ENCODE data around the gene KIF25.

Gene KIF25

GRCh38 chr6:168016176-168016620 lies 18.7 kb downstream of the KIF25 start:
- Mint-ChIP-seq H3K36me3 (no peaks in the 10 kb centered on the region), H3K4me1 (no peaks in the 10 kb centered on the region), H3K9me3 (peaks cover 12% of the 10 kb centered on the region), H3K4me3 (no peak overlapping the region), H3K27ac (no peak overlapping the region)
- no peak for DNase-seq (ENCODE audit: low spot score in 2 of 2)
- no peak for ATAC-seq

DNA sequence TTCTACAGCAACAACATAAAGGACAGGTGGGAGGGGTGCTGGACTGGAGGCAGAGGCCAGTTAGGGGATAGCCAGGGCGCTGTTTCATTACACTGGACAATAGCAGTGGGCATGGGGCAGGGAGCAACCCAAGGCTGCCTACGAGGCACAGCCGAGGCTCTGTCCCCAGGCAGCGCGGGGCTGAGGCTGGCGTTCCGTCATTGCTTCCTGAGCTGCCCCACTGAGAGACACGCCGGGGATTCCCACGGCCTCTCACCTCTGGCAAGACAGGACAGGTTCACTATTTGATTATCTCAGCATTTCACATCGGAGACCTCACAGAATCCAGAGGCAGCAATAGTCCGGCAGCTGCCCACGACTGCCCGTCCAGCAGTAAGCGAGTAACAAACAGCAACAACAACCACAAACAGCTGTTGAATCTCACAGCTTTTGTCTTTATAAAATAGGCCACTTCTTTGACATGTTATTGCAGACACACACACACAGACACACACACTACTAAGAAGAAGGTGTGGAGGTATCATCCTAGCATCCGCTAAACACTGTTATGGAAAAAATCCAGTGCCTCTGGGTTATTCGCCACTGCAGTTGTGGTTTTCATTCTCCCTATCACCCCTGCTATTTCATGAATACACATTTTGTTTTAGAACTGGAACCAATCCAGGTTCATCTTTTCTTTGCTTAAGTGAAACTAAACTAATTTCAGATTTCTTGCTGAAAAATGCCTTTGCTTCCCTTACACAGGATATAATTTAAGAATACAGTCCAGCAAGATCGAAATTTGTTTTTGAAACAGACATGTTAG lies 19.5 kb downstream of the KIF25 start:
- Mint-ChIP-seq H3K9me3 (peaks cover 8% of the 10 kb centered on the region), H3K4me1 (no peaks in the 10 kb centered on the region), H3K4me3 (no peak overlapping the region), H3K27ac (no peak overlapping the region), H3K36me3 (no peaks in the 10 kb centered on the region)
- no peak for ATAC-seq
- no peak for DNase-seq (ENCODE audit: low spot score in 2 of 2)

DNA sequence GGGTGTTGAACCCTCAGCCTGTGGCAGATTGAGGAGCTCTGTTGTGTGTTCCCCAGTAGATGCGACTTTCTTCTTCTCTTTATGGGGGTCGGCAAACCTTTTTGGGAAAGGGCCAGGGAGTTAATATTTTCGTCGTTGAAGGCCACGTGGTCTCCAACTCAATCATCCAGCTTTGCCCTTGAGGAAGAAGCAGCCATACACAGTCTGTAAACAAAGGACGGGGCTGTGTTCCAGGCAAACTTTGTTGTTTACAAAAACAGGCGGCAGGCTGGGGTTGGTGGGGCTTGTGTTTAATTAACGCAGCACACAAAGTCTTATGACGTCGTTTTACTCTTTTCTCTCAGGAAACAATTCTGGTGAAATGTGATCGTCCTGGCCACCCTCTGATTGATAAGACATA lies 20.2 kb downstream of the KIF25 start:
- Mint-ChIP-seq H3K4me1 (no peaks in the 10 kb centered on the region), H3K36me3 (no peaks in the 10 kb centered on the region), H3K9me3 (peaks cover 5% of the 10 kb centered on the region), H3K27ac (no peak overlapping the region), H3K4me3 (no peak overlapping the region)
- ATAC-seq (no peak), DNase-seq (ENCODE audit: low spot score in 2 of 2) (no peak)

- Mint-ChIP-seq H3K9me3 (peaks cover 5% of the 10 kb centered on the region), H3K4me3 (no peak overlapping the region), H3K27ac (no peak overlapping the region), H3K36me3 (no peaks in the 10 kb centered on the region), H3K4me1 (no peaks in the 10 kb centered on the region)
- DNase-seq (ENCODE audit: low spot score in 2 of 2) (no peak), ATAC-seq (no peak)
Observed at GRCh38 chr6:168018664-168019063, 21.2 kb downstream of the KIF25 start.

DNA sequence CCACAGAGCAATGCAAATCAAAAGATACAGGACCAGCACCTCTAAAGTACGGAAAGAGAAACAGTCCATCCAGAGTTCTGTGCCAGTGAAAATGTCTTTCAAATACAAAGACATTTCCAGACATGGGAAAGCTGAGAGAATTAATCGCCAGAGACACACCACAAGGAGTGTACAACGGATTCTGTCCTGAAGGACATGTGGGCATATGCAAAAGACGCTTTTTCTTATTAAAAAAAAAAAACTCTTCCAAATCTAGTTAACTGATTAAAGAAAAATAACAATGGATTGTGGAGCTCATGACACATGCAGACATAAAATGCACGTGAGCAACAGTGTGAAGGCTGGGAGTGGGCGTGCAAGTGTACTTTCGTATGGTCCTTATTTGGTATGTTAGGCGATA lies 22.8 kb downstream of the KIF25 start:
- Mint-ChIP-seq H3K4me1 (no peaks in the 10 kb centered on the region), H3K36me3 (no peaks in the 10 kb centered on the region), H3K9me3 (peaks cover 5% of the 10 kb centered on the region), H3K27ac (no peak overlapping the region), H3K4me3 (no peak overlapping the region)
- DNase-seq (ENCODE audit: low spot score in 2 of 2) (no peak), ATAC-seq (no peak)

- Mint-ChIP-seq H3K4me3 (no peak overlapping the region), H3K27ac (no peak overlapping the region), H3K4me1 (no peaks in the 10 kb centered on the region), H3K36me3 (no peaks in the 10 kb centered on the region), H3K9me3 (peaks cover 5% of the 10 kb centered on the region)
- ATAC-seq (no peak), DNase-seq (ENCODE audit: low spot score in 2 of 2) (no peak)
Observed at GRCh38 chr6:168021581-168021980, 24.1 kb downstream of the KIF25 start.

GRCh38 chr6:168022488-168023321 lies 25.2 kb downstream of the KIF25 start:
- DNase-seq (ENCODE audit: low spot score in 2 of 2) = no peak
- peaks cover 5% of the 10 kb centered on the region for H3K9me3 Mint-ChIP-seq
- no peaks in the 10 kb centered on the region for H3K36me3 Mint-ChIP-seq
- no peaks in the 10 kb centered on the region for H3K4me1 Mint-ChIP-seq
- no peak for ATAC-seq
- H3K27ac Mint-ChIP-seq = no peak overlapping the region
- H3K4me3 Mint-ChIP-seq = no peak overlapping the region

DNA sequence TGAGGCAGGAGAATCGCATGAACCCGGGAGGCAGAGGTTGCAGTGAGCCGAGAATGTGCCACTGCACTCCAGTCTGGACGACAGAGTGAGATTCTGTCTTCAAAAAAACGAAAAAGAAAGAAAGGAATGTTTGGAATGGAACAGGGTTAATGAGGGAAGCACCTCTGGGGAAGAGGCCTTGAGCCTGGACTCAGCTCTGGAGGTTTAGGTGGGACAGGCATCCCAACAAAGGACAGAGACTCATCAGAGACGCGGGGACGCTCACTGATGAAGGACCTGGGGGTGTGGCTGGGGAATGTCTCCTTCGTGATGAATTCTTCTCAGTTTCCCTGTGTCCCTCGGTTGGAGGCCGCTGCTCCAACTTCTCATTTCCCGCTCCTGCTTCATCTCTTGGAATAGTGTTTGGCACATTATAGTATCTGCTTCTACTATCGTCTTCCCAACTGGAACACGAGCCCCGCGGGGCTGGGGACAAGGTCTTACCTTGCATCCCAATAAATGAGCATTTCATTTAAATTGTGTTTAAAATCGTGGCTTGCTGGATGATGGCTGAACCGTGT lies 27.6 kb downstream of the KIF25 start:
- ATAC-seq = no peak
- Mint-ChIP-seq H3K27ac (no peak overlapping the region), H3K4me3 (no peak overlapping the region), H3K36me3 (no peaks in the 10 kb centered on the region), H3K9me3 (no peaks in the 10 kb centered on the region), H3K4me1 (no peaks in the 10 kb centered on the region)
- no peak for DNase-seq (ENCODE audit: low spot score in 2 of 2)

- H3K4me3 Mint-ChIP-seq = peak overlapping the region; percentile 26
- no peaks in the 10 kb centered on the region for H3K36me3 Mint-ChIP-seq
- H3K4me1 Mint-ChIP-seq = no peaks in the 10 kb centered on the region
- ATAC-seq (peak; percentile 54), DNase-seq (ENCODE audit: low spot score in 2 of 2) (no peak)
- H3K27ac Mint-ChIP-seq = no peak overlapping the region
- H3K9me3 Mint-ChIP-seq = no peaks in the 10 kb centered on the region
Observed at GRCh38 chr6:168025831-168026710, 28.6 kb downstream of the KIF25 start.

DNA sequence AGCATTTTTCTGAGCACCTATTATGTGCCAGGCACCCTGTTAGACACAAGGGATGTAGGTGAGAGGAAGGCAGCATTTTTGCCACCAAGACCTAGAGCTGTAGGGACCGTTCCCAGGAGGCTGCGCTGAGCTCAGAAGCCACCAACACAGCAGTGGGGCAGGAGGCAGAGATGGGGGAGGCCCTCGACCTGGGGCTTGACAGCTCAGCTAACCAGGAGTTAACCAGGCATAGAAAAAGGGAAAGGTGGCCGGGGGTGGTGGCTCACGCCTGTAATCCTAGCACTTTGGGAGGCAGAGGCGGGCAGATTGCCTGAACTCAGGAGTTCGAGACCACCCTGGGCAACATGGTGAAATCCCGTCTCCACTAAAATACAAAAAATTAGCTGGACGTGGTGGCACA lies 29.5 kb downstream of the KIF25 start:
- Mint-ChIP-seq H3K4me1 (no peaks in the 10 kb centered on the region), H3K4me3 (no peak overlapping the region), H3K9me3 (no peaks in the 10 kb centered on the region), H3K36me3 (no peaks in the 10 kb centered on the region), H3K27ac (no peak overlapping the region)
- no peak for ATAC-seq
- DNase-seq (ENCODE audit: low spot score in 2 of 2) = no peak

- Mint-ChIP-seq H3K27ac (no peak overlapping the region), H3K9me3 (no peaks in the 10 kb centered on the region), H3K36me3 (no peaks in the 10 kb centered on the region), H3K4me1 (no peaks in the 10 kb centered on the region), H3K4me3 (no peak overlapping the region)
- DNase-seq (ENCODE audit: low spot score in 2 of 2) (no peak), ATAC-seq (no peak)
Observed at GRCh38 chr6:168027521-168027920, 30.1 kb downstream of the KIF25 start.

DNA sequence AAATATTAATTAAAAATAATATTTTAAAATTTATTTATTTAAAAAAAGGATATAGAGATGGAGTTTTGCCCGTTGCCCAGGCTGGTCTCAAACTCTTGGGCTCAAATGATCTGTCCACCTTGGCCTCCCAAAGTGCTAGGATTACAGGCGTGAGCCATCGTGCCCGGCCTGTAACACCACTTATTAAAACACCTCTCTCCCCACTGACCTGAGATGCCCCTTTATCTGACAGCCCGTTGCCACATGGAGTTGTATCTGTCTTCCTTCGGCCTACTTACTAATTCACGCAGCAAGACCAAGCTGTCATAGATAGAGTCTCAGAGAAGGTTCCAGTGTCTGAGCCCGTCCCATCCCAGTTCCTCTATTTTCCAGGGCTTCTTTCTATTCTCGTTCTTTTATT lies 30.7 kb downstream of the KIF25 start:
- Mint-ChIP-seq H3K9me3 (no peaks in the 10 kb centered on the region), H3K36me3 (no peaks in the 10 kb centered on the region), H3K4me3 (no peak overlapping the region), H3K4me1 (no peaks in the 10 kb centered on the region), H3K27ac (no peak overlapping the region)
- DNase-seq (ENCODE audit: low spot score in 2 of 2) (no peak), ATAC-seq (no peak)

DNA sequence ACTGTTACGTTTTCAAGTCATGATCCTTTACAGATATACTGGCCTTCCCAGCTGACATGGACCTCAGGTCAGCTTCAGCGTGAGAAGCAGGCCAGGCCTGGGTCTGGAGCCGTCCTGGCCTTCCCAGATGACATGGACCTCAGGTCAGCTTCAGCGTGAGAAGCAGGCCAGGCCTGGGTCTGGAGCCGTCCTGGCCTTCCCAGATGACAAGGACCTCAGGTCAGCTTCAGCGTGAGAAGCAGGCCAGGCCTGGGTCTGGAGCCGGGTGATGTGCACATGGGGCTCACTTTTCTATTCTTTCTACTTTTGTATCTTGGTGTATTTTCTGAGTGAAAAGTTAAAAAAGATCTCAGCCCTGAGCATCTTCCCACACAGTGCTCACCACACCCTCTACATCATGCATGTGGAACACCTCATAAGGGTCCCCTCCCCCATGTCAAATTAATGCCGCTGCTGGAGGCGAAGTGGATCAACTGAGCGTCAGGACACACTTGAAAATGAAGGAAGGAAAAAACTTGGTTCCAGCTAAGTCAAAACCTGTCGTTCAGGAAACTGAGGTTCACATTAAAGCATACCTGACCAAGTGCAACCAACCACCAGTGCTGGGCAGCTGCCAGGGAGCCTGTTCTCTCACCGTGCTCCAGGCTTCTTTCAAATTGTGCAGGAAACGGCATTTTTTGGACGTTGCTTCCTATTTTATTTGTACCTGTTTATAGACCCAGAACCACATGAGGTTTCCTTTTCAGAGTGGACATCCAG lies 32.2 kb downstream of the KIF25 start:
- Mint-ChIP-seq H3K9me3 (no peaks in the 10 kb centered on the region), H3K4me1 (no peaks in the 10 kb centered on the region), H3K27ac (no peak overlapping the region), H3K36me3 (no peaks in the 10 kb centered on the region), H3K4me3 (no peak overlapping the region)
- ATAC-seq = no peak
- no peak for DNase-seq (ENCODE audit: low spot score in 2 of 2)

GRCh38 chr6:168030218-168030746 lies 32.8 kb downstream of the KIF25 start:
- no peak for DNase-seq (ENCODE audit: low spot score in 2 of 2)
- Mint-ChIP-seq H3K9me3 (no peaks in the 10 kb centered on the region), H3K4me3 (no peak overlapping the region), H3K27ac (no peak overlapping the region), H3K4me1 (peaks cover 6% of the 10 kb centered on the region), H3K36me3 (no peaks in the 10 kb centered on the region)
- no peak for ATAC-seq
